Loucy (cell line): Measurements from ENCODE around the gene LYZL2.
"Not testable (repeated sequence)": the region's sequence is repeated elsewhere in the genome, so short reads cannot be mapped to it uniquely, and the experiment has no call there.

ENCODE experiments used
- H2AFZ ChIP-seq: fragments of 200-600 bp; sonication (generic); 2 replicates; pipeline ENCODE4 v1.6.0; 2016; ENCODE audit warnings: antibody characterized with exemption, mild to moderate bottlenecking, low read length, moderate library complexity
- H3F3A ChIP-seq: fragments of 200-600 bp; 2 replicates; pipeline ENCODE4 v1.6.0; 2016; ENCODE audit warnings: antibody characterized with exemption, low read depth, mild to moderate bottlenecking
- H3K27me3 ChIP-seq: fragments of 200-600 bp; sonication (generic); 2 replicates; pipeline ENCODE4 v1.6.1; 2014; ENCODE audit warnings: low read length, mild to moderate bottlenecking; ENCODE audit not compliant: insufficient read depth, poor library complexity, severe bottlenecking
- H3K36me3 ChIP-seq: fragments of 200-600 bp; sonication (generic); 2 replicates; pipeline ENCODE4 v1.6.1; 2016; ENCODE audit warnings: low read length; ENCODE audit not compliant: insufficient read depth
- H3K4me1 ChIP-seq: fragments of 200-600 bp; sonication (generic); 2 replicates; pipeline ENCODE4 v1.5.1; 2014; ENCODE audit warnings: low read length, mild to moderate bottlenecking; ENCODE audit not compliant: insufficient read depth, poor library complexity, severe bottlenecking
- H3K4me2 ChIP-seq: fragments of 200-600 bp; sonication (generic); 2 replicates; pipeline ENCODE4 v1.6.0; 2014; ENCODE audit warnings: antibody characterized with exemption, low read length, low read depth, mild to moderate bottlenecking; ENCODE audit not compliant: poor library complexity, severe bottlenecking
- H3K4me3 ChIP-seq: fragments of 200-600 bp; sonication (generic); 2 replicates; pipeline ENCODE4 v1.5.1; 2014; ENCODE audit warnings: low read length, mild to moderate bottlenecking, mixed read lengths; ENCODE audit not compliant: poor library complexity, severe bottlenecking
- H3K79me2 ChIP-seq: fragments of 200-600 bp; sonication (generic); 2 replicates; pipeline ENCODE4 v1.6.1; 2014; ENCODE audit warnings: low read length; ENCODE audit not compliant: insufficient read depth
- H3K9ac ChIP-seq: fragments of 200-600 bp; sonication (generic); 2 replicates; pipeline ENCODE4 v1.6.0; 2014; ENCODE audit warnings: mild to moderate bottlenecking, low read depth, low read length, moderate library complexity; ENCODE audit not compliant: poor library complexity, severe bottlenecking
- H3K9me2 ChIP-seq: fragments of 200-600 bp; sonication (generic); replicated peaks from 2 replicates; pipeline ENCODE4 v1.6.1; 2016; ENCODE audit warnings: low read depth, low read length, mixed read lengths
- H3K9me3 ChIP-seq: fragments of 200-600 bp; sonication (generic); 2 replicates; pipeline ENCODE4 v1.6.1; 2014; ENCODE audit warnings: mild to moderate bottlenecking, antibody characterized with exemption, low read length, low read depth; ENCODE audit not compliant: insufficient read depth
- H4K20me1 ChIP-seq: fragments of 200-600 bp; sonication (generic); 2 replicates; pipeline ENCODE4 v1.6.0; 2014; ENCODE audit warnings: antibody characterized with exemption, low read length, mild to moderate bottlenecking; ENCODE audit not compliant: insufficient read depth, poor library complexity, severe bottlenecking
- CTCF ChIP-seq: fragments of 200-600 bp; sonication (generic); conservative IDR thresholded peaks from 2 replicates; pipeline ENCODE4 v1.5.1; 2014; ENCODE audit warnings: mild to moderate bottlenecking, antibody characterized with exemption, low read length
- EZH2phosphoT487 ChIP-seq: fragments of 200-600 bp; IDR thresholded peaks from 2 replicates; pipeline ENCODE4 v1.6.1; 2018; ENCODE audit warnings: antibody characterized with exemption, mild to moderate bottlenecking, moderate library complexity, borderline replicate concordance

The LYZL2 gene

GRCh38 chr10:30647089-30647488 lies 17.5 kb upstream of the LYZL2 start:
- Histone ChIP-seq H3K9me3 (no peaks in the 10 kb centered on the region), H3K4me1 (no peaks in the 10 kb centered on the region), H4K20me1 (no peaks in the 10 kb centered on the region), H3K4me2 (no peak overlapping the region), H3K27me3 (no peaks in the 10 kb centered on the region), H2AFZ (no peak overlapping the region), H3K9me2 (no peaks in the 10 kb centered on the region), H3F3A (no peaks in the 10 kb centered on the region), H3K4me3 (no peak overlapping the region), H3K79me2 (no peaks in the 10 kb centered on the region), H3K36me3 (no peaks in the 10 kb centered on the region), H3K9ac (no peak overlapping the region)
- no peak for TF ChIP-seq EZH2phosphoT487
- no peak for TF ChIP-seq CTCF

DNA sequence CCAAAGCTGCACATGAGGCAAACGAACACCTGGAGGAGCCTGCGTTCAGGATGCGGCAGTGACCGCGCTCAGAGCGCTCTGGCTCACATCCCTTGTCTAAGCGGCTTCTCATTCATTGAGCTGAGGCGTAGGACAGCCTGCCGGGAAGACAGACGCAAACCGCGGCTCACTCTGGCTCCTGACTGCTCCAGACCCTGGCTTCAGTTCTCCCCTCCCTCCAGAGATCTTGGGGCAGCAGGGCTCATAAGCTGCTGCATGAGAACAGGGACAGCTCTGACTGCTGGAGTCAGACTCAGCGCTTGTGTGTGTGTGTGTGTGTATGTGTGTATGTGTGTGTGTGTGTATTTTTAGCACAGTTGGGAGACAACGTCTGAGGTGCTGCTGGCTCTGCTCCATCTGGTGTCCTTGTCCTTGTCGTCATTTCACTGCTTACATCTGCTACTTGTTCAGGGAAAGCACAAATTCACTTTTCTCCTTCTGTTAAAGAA lies 15.8 kb upstream of the LYZL2 start:
- no peak for TF ChIP-seq EZH2phosphoT487
- no peak for TF ChIP-seq CTCF
- no peaks in the 10 kb centered on the region for H4K20me1 ChIP-seq
- no peaks in the 10 kb centered on the region for H3K9me2 ChIP-seq
- H3K4me3 ChIP-seq, result no peak overlapping the region
- H3K4me1 ChIP-seq, result no peaks in the 10 kb centered on the region
- H3K4me2 ChIP-seq, result no peak overlapping the region
- H3K36me3 ChIP-seq, result no peaks in the 10 kb centered on the region
- H3K27me3 ChIP-seq, result no peaks in the 10 kb centered on the region
- no peak overlapping the region; the same call in 1 of the 2 replicates for H2AFZ ChIP-seq
- no peak overlapping the region for H3K9ac ChIP-seq
- H3K9me3 ChIP-seq, result no peaks in the 10 kb centered on the region
- H3K79me2 ChIP-seq, result no peaks in the 10 kb centered on the region
- H3F3A ChIP-seq, result no peaks in the 10 kb centered on the region

- H3K4me3 ChIP-seq, H3K9me3 ChIP-seq, H3F3A ChIP-seq, H4K20me1 ChIP-seq, H3K9ac ChIP-seq, H3K4me1 ChIP-seq, H3K4me2 ChIP-seq, H2AFZ ChIP-seq, H3K27me3 ChIP-seq, H3K36me3 ChIP-seq, H3K79me2 ChIP-seq, H3K9me2 ChIP-seq: not testable (repeated sequence)
These were observed 14.9 kb upstream of the LYZL2 start for GRCh38 chr10:30644408-30644861.

- H3K4me2 ChIP-seq, H3K79me2 ChIP-seq, H3F3A ChIP-seq, H3K4me1 ChIP-seq, H4K20me1 ChIP-seq, H3K9me3 ChIP-seq, H3K36me3 ChIP-seq, H3K27me3 ChIP-seq, H3K9ac ChIP-seq, H2AFZ ChIP-seq, H3K9me2 ChIP-seq, H3K4me3 ChIP-seq: not testable (repeated sequence)
These were observed 14.1 kb upstream of the LYZL2 start for GRCh38 chr10:30643557-30644199.

DNA sequence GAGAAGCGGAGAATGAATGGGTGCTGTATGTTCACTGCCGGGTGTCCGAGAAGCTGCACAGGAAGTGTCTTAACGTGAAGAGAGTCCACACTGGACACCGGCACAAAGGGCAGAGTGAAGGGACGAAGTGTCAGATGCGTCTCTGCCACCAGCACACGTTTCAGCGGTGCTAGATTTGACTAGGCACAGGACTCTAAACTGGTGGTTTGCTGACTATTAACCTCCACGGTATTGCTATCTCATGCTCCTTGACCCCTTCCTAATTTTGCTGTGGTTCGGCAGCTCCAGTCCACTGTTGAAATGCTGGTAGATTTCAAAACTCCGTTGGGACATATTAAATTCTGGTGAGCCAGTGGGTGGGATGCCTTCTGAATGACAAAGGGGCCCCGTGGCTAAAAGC lies 13.3 kb upstream of the LYZL2 start:
- H3K36me3 ChIP-seq, H3K4me3 ChIP-seq, H2AFZ ChIP-seq, H3K9me2 ChIP-seq, H3K9ac ChIP-seq, H4K20me1 ChIP-seq, H3K4me1 ChIP-seq, H3F3A ChIP-seq, H3K4me2 ChIP-seq, H3K27me3 ChIP-seq, H3K9me3 ChIP-seq, H3K79me2 ChIP-seq: not testable (repeated sequence)
